PC-3 (cell line): ENCODE measurements around the gene HMCN2. TPM values are rescaled to one million over a fixed set of nuclear protein-coding genes. Genes with fewer than 3 reads are reported as not detected.

Experiments used
- ATAC-seq: fragments of 200-7000 bp; cut with Tn5 transposase; 2 replicates; pipeline ENCODE4 v1.9.1; 2020; ENCODE audit warnings: mild to moderate bottlenecking, moderate library complexity
- BruUV-seq: library from RNA; stranded (reverse); fragments of 400-500 nt; replicated peaks from 2 replicates; lab custom pipeline; 2021; lab: Mats Ljungman, UMichigan
- CTCF ChIA-PET: fragments of 300-600 bp; sonication (Branson Sonifier 250); formaldehyde crosslinking; loops from one replicate; lab custom pipeline; 2022; ENCODE audit warnings: antibody characterized with exemption; lab: Charles Lee
- POLR2A ChIA-PET: fragments of 300-600 bp; sonication (Branson Sonifier 250); formaldehyde crosslinking; loops from one replicate; lab custom pipeline; 2022; ENCODE audit warnings: antibody characterized with exemption; ENCODE audit not compliant: unreplicated experiment; lab: Charles Lee
- DNase-seq: peaks from one replicate; pipeline ENCODE4 v3.0.0-alpha.2; 2015
- H2AFZ ChIP-seq: fragments of 300-600 bp; sonication (generic); 2 replicates; pipeline ENCODE4 v1.6.0; 2016; ENCODE audit warnings: antibody characterized with exemption, low read length
- H3F3A ChIP-seq: fragments of 300-600 bp; sonication (generic); one replicate; pipeline ENCODE4 v1.6.0; 2017; ENCODE audit warnings: antibody characterized with exemption, low read length, control low read depth, mild to moderate bottlenecking; ENCODE audit not compliant: unreplicated experiment
- H3K27ac ChIP-seq: fragments of 300-600 bp; sonication (generic); 2 replicates; pipeline ENCODE4 v1.5.1; 2016; ENCODE audit warnings: mild to moderate bottlenecking, low read length
- H3K27me3 ChIP-seq: fragments of 300-600 bp; sonication (generic); 2 replicates; pipeline ENCODE4 v1.6.1; 2016; ENCODE audit warnings: low read length, mixed read lengths
- H3K36me3 ChIP-seq: fragments of 300-600 bp; sonication (generic); 2 replicates; pipeline ENCODE4 v1.6.1; 2016; ENCODE audit warnings: low read depth, mixed run types, low read length, mixed read lengths
- H3K4me1 ChIP-seq: fragments of 300-600 bp; sonication (generic); 2 replicates; pipeline ENCODE4 v1.5.1; 2016; ENCODE audit warnings: low read length; ENCODE audit not compliant: insufficient read depth
- H3K4me2 ChIP-seq: fragments of 300-600 bp; sonication (generic); 2 replicates; pipeline ENCODE4 v1.6.0; 2016; ENCODE audit warnings: low read length
- H3K4me3 ChIP-seq: fragments of 300-600 bp; sonication (generic); 2 replicates; pipeline ENCODE4 v1.5.1; 2016; ENCODE audit warnings: mild to moderate bottlenecking, low read length, mixed read lengths
- H3K79me2 ChIP-seq: fragments of 300-600 bp; sonication (generic); 2 replicates; pipeline ENCODE4 v1.6.1; 2017; ENCODE audit warnings: low read length, mixed read lengths
- H3K9ac ChIP-seq: fragments of 300-600 bp; sonication (generic); 2 replicates; pipeline ENCODE4 v1.6.0; 2016; ENCODE audit warnings: mild to moderate bottlenecking, low read length
- H3K9me2 ChIP-seq: fragments of 300-600 bp; sonication (generic); replicated peaks from 2 replicates; pipeline ENCODE4 v1.6.1; 2016; ENCODE audit warnings: mixed run types, low read length, mixed read lengths
- H3K9me3 ChIP-seq: fragments of 300-600 bp; sonication (generic); 2 replicates; pipeline ENCODE4 v1.6.1; 2016; ENCODE audit warnings: low read length, mixed read lengths
- H4K20me1 ChIP-seq: fragments of 300-600 bp; sonication (generic); 2 replicates; pipeline ENCODE4 v1.6.1; 2016; ENCODE audit warnings: low read length, mixed read lengths
- EZH2 ChIP-seq: fragments of 300-600 bp; sonication (generic); IDR thresholded peaks from one replicate; pipeline ENCODE4 v1.6.1; 2017; ENCODE audit warnings: antibody characterized with exemption, mild to moderate bottlenecking, low read length; ENCODE audit not compliant: unreplicated experiment
- EZH2phosphoT487 ChIP-seq: fragments of 300-600 bp; sonication (generic); IDR thresholded peaks from 2 replicates; pipeline ENCODE4 v1.6.1; 2018; ENCODE audit warnings: mild to moderate bottlenecking, antibody characterized with exemption, low read length, borderline replicate concordance
- intact Hi-C: fragments of 100-400 bp; cut with micrococcal nuclease; formaldehyde crosslinking; loops from 2 replicates; pipeline ENCODE4 v1.9.0; 2023
- total RNA-seq: library from RNA; depleted of rRNA; stranded (reverse); fragments of >200 nt; gene quantifications from 2 replicates; pipeline ENCODE4 v1.2.3, GENCODE V29; 2014
- TF ChIP-seq, protein P1 (sequence below): fragments of 300-600 bp; sonication (generic); conservative IDR thresholded peaks from 2 replicates; pipeline ENCODE4 v1.5.1; 2017; ENCODE audit warnings: antibody characterized with exemption, low read depth, mild to moderate bottlenecking, low read length

HMCN2 gene
- total RNA-seq, 1 experiment from 2014 or later = 0.11 TPM

DNA sequence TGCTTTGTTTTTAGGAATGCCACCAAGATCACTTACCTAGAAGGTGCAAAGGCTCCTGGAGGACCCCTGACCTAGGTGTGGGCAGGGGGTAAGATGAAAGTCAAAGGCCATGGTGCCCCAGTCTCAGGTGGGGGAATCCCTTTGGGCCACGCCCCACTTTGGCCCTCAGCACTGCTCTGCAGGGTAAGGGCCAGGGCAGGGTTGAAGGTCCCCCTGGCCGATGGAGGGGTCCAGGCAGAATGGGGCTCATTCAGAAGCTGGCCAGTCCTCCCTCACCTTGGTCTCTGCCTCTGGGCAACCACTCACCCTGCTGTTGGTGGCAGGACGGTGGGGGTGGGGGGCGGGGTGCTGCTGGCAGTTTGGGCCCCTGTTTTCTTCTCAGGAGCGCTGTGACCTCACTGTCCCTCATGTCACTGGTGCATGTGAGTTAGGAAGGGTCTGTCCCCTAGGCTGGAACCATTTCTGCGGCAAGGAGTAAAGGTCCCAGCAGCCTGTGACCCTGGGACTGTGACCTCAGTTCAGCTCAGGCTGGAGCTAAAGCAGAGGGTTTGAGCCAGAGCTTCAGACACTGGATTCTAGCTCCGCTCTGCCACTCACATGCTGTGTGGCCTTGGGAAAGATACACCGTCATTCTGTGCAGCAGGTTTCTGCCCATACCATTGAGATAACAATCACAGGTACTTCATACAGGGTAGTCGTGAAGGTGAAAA, 177.3 kb downstream of the HMCN2 start:
- Histone ChIP-seq H3K27ac (no peak overlapping the region), H2AFZ (no peak overlapping the region), H3K9ac (no peak overlapping the region), H3K4me1 (peaks cover 17% of the 10 kb centered on the region), H4K20me1 (no peaks in the 10 kb centered on the region), H3F3A (no peaks in the 10 kb centered on the region), H3K4me3 (no peak overlapping the region), H3K9me2 (no peaks in the 10 kb centered on the region), H3K27me3 (no peaks in the 10 kb centered on the region), H3K9me3 (0 out of 2 replicates have a peak, but pooled peaks cover 5% of the 10 kb centered on the region), H3K4me2 (no peak overlapping the region), H3K36me3 (no peaks in the 10 kb centered on the region), H3K79me2 (no peaks in the 10 kb centered on the region)
- DNase-seq (no peak), ATAC-seq (no peak)
- no TSS peak for BruUV-seq
- intact Hi-C loops = no loop called here
- TF ChIP-seq, protein P1, sequence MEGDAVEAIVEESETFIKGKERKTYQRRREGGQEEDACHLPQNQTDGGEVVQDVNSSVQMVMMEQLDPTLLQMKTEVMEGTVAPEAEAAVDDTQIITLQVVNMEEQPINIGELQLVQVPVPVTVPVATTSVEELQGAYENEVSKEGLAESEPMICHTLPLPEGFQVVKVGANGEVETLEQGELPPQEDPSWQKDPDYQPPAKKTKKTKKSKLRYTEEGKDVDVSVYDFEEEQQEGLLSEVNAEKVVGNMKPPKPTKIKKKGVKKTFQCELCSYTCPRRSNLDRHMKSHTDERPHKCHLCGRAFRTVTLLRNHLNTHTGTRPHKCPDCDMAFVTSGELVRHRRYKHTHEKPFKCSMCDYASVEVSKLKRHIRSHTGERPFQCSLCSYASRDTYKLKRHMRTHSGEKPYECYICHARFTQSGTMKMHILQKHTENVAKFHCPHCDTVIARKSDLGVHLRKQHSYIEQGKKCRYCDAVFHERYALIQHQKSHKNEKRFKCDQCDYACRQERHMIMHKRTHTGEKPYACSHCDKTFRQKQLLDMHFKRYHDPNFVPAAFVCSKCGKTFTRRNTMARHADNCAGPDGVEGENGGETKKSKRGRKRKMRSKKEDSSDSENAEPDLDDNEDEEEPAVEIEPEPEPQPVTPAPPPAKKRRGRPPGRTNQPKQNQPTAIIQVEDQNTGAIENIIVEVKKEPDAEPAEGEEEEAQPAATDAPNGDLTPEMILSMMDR = no peak
- no peak for TF ChIP-seq EZH2
- TF ChIP-seq EZH2phosphoT487 = no peak
- ChIA-PET CTCF (no interaction called here), POLR2A (no interaction called here)

- Histone ChIP-seq H4K20me1 (no peaks in the 10 kb centered on the region), H3K4me3 (no peak overlapping the region), H3K9me3 (0 out of 2 replicates have a peak, but pooled peaks cover 5% of the 10 kb centered on the region), H3K4me1 (peaks cover 17% of the 10 kb centered on the region), H2AFZ (no peak overlapping the region), H3K36me3 (no peaks in the 10 kb centered on the region), H3K9me2 (no peaks in the 10 kb centered on the region), H3K9ac (no peak overlapping the region), H3K27ac (no peak overlapping the region), H3K4me2 (no peak overlapping the region), H3K79me2 (no peaks in the 10 kb centered on the region), H3K27me3 (no peaks in the 10 kb centered on the region), H3F3A (no peaks in the 10 kb centered on the region)
- ChIA-PET CTCF (no interaction called here), POLR2A (no interaction called here)
- ATAC-seq (no peak), DNase-seq (no peak)
- intact Hi-C loops = no loop called here
- BruUV-seq = no TSS peak
- TF ChIP-seq EZH2phosphoT487 = no peak
- TF ChIP-seq, protein P1 = no peak
- TF ChIP-seq EZH2 = no peak
Measured at GRCh38 chr9:130443456-130443801, 177.9 kb downstream of the HMCN2 start.

DNA sequence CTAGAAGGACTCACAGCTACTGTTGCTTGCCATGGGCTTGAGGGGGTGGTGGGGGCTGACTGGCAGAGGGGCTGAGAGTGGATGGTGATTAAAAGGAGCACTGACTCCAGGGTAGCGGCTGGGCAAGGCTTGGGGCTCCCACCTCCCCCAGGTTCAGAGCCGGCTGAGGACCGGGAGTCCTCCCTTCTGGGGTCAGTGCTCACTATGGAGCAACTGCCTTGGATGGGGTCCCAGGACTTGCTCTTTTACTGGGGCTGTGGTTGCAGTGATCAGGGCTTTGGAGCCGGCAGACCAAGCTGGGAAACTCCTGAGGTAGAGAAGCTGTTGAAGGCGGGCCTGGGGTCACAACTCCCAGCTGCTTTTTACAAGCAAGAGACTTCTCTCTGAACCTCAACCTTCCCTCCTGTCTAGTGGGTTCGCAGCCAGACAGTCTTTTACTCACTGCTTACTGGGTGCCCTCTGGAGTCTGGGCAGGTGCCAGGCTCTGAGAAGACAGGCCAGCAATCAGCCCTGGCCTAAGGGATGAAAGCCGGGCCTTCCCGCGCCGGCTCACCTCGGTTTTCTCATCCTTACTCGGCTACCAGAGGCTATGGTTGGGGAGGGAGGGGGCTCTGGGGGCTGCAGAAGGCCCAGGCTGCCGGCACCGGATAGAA, 178.4 kb downstream of the HMCN2 start:
- DNase-seq = no peak
- TF ChIP-seq EZH2phosphoT487 = no peak
- TF ChIP-seq, protein P1 = no peak
- no peaks in the 10 kb centered on the region for H3K27me3 ChIP-seq
- no peaks in the 10 kb centered on the region for H3K9me2 ChIP-seq
- peak overlapping the region; percentile 84; the same call in 1 of the 2 replicates for H2AFZ ChIP-seq
- H3K4me1 ChIP-seq = peaks cover 17% of the 10 kb centered on the region
- BruUV-seq = no TSS peak
- H3K36me3 ChIP-seq = no peaks in the 10 kb centered on the region
- H4K20me1 ChIP-seq = no peaks in the 10 kb centered on the region
- no peak overlapping the region for H3K9ac ChIP-seq
- H3K79me2 ChIP-seq = no peaks in the 10 kb centered on the region
- CTCF ChIA-PET = no interaction called here
- peak overlapping the region; percentile 89 for H3K4me2 ChIP-seq
- 0 out of 2 replicates have a peak, but pooled peaks cover 5% of the 10 kb centered on the region for H3K9me3 ChIP-seq
- intact Hi-C loops = no loop called here
- H3F3A ChIP-seq = no peaks in the 10 kb centered on the region
- ATAC-seq = peak; percentile 14
- POLR2A ChIA-PET = no interaction called here
- H3K4me3 ChIP-seq = peak overlapping the region; percentile 76; the same call in 1 of the 2 replicates
- H3K27ac ChIP-seq = no peak overlapping the region
